Memory B cell (primary cell): ENCODE results near the gene ZNF575.
A peak's percentile ranks its signal among the peaks of the same experiment; 100 is the strongest.
"Not testable (repeated sequence)": the region's sequence is repeated elsewhere in the genome, so short reads cannot be mapped to it uniquely, and the experiment has no call there.

ENCODE experiments used
- ATAC-seq: fragments of 150-1000 bp; cut with Tn5 transposase; 2 replicates; pipeline ENCODE4 v1.10.0; 2021; ENCODE audit warnings: low read depth, mild to moderate bottlenecking, moderate library complexity
- DNase-seq, 2 donors: peaks; one replicate each; pipeline ENCODE4 v3.0.0; 2022; ENCODE audit warnings: low spot score in 2 of 2
- H3K27ac Mint-ChIP-seq: one replicate; pipeline ENCODE4 v1.8.0; 2022; ENCODE audit warnings: mild to moderate bottlenecking, moderate library complexity, mixed read lengths
- H3K27me3 Mint-ChIP-seq: one replicate; pipeline ENCODE4 v1.8.0; 2022; ENCODE audit warnings: mixed read lengths
- H3K36me3 Mint-ChIP-seq: one replicate; pipeline ENCODE4 v1.8.0; 2022; ENCODE audit warnings: mild to moderate bottlenecking, mixed read lengths
- H3K4me1 Mint-ChIP-seq: one replicate; pipeline ENCODE4 v1.8.0; 2022; ENCODE audit warnings: mixed read lengths
- H3K4me3 Mint-ChIP-seq: one replicate; pipeline ENCODE4 v1.8.0; 2022; ENCODE audit warnings: mild to moderate bottlenecking, moderate library complexity, mixed read lengths
- H3K9me3 Mint-ChIP-seq: one replicate; pipeline ENCODE4 v1.8.0; 2022; ENCODE audit warnings: mixed read lengths

ZNF575 gene

GRCh38 chr19:43503501-43504425 is 29.2 kb upstream of the ZNF575 start:
- peaks cover 7% of the 10 kb centered on the region for H3K36me3 Mint-ChIP-seq
- DNase-seq (peak; percentile 93 to 94), ATAC-seq (peak; percentile 91)

GRCh38 chr19:43504426-43505185 is 28.4 kb upstream of the ZNF575 start, which contains the start of gene PHLDB3:
Gene PHLDB3 (minus strand): TSS chr19:43504746. CDS start chr19:43504118, 628 bp downstream.
- ATAC-seq (peak; percentile 23), DNase-seq (no peak)
- Mint-ChIP-seq H3K27ac (peak within 1 kb of the TSS; percentile 85), H3K4me3 (peak within 1 kb of the TSS; percentile 91), H3K36me3 (peaks cover 6% of the 10 kb centered on the region), H3K27me3 (no peaks in the 10 kb centered on the region), H3K4me1 (peaks cover 16% of the 10 kb centered on the region), H3K9me3 (no peaks in the 10 kb centered on the region)

More at GRCh38 chr19:43503501-43504425, 29.2 kb upstream of the ZNF575 start:
- peak overlapping the region; percentile 85 for H3K27ac Mint-ChIP-seq
- H3K4me3 Mint-ChIP-seq = peak overlapping the region; percentile 91
- H3K27me3 Mint-ChIP-seq = no peaks in the 10 kb centered on the region
- peaks cover 17% of the 10 kb centered on the region for H3K4me1 Mint-ChIP-seq
- no peaks in the 10 kb centered on the region for H3K9me3 Mint-ChIP-seq

GRCh38 chr19:43505186-43505456 is 27.9 kb upstream of the ZNF575 start:
- Mint-ChIP-seq H3K4me1 (peaks cover 16% of the 10 kb centered on the region), H3K36me3 (peaks cover 10% of the 10 kb centered on the region), H3K9me3 (no peaks in the 10 kb centered on the region), H3K27me3 (no peaks in the 10 kb centered on the region), H3K27ac (peak overlapping the region; percentile 85), H3K4me3 (peak overlapping the region; percentile 91)
- ATAC-seq (no peak), DNase-seq (no peak)

- H3K36me3 Mint-ChIP-seq = peaks cover 11% of the 10 kb centered on the region
- ATAC-seq (no peak), DNase-seq (no peak)
- no peak overlapping the region for H3K27ac Mint-ChIP-seq
- peaks cover 14% of the 10 kb centered on the region for H3K4me1 Mint-ChIP-seq
- no peaks in the 10 kb centered on the region for H3K9me3 Mint-ChIP-seq
- H3K4me3 Mint-ChIP-seq = peak overlapping the region; percentile 57
- H3K27me3 Mint-ChIP-seq = no peaks in the 10 kb centered on the region
Measured at GRCh38 chr19:43505941-43506340, 27.0 kb upstream of the ZNF575 start.

- Mint-ChIP-seq H3K9me3 (no peaks in the 10 kb centered on the region), H3K36me3 (peaks cover 11% of the 10 kb centered on the region), H3K4me3 (no peak overlapping the region), H3K27ac (no peak overlapping the region), H3K4me1 (peaks cover 13% of the 10 kb centered on the region), H3K27me3 (no peaks in the 10 kb centered on the region)
- ATAC-seq (no peak), DNase-seq (no peak)
Measured at GRCh38 chr19:43506629-43507028, 26.4 kb upstream of the ZNF575 start.

GRCh38 chr19:43507880-43508279 is 25.1 kb upstream of the ZNF575 start:
- DNase-seq (no peak), ATAC-seq (no peak)
- no peak overlapping the region for H3K4me3 Mint-ChIP-seq
- no peaks in the 10 kb centered on the region for H3K9me3 Mint-ChIP-seq
- H3K36me3 Mint-ChIP-seq = peaks cover 10% of the 10 kb centered on the region
- H3K4me1 Mint-ChIP-seq = peaks cover 12% of the 10 kb centered on the region
- H3K27me3 Mint-ChIP-seq = no peaks in the 10 kb centered on the region
- H3K27ac Mint-ChIP-seq = peak overlapping the region; percentile 22

- no peak overlapping the region for H3K4me3 Mint-ChIP-seq
- ATAC-seq (no peak), DNase-seq (no peak)
- H3K4me1 Mint-ChIP-seq = no peaks in the 10 kb centered on the region
- H3K9me3 Mint-ChIP-seq = no peaks in the 10 kb centered on the region
- no peak overlapping the region for H3K27ac Mint-ChIP-seq
- peaks cover 10% of the 10 kb centered on the region for H3K36me3 Mint-ChIP-seq
- no peaks in the 10 kb centered on the region for H3K27me3 Mint-ChIP-seq
Measured at GRCh38 chr19:43510713-43511112, 22.3 kb upstream of the ZNF575 start.

- H3K27me3 Mint-ChIP-seq = no peaks in the 10 kb centered on the region
- no peaks in the 10 kb centered on the region for H3K4me1 Mint-ChIP-seq
- peaks cover 10% of the 10 kb centered on the region for H3K36me3 Mint-ChIP-seq
- ATAC-seq (no peak), DNase-seq (no peak)
- no peak overlapping the region for H3K27ac Mint-ChIP-seq
- H3K4me3 Mint-ChIP-seq = no peak overlapping the region
- no peaks in the 10 kb centered on the region for H3K9me3 Mint-ChIP-seq
Measured at GRCh38 chr19:43511324-43511723, 21.7 kb upstream of the ZNF575 start.

- H3K27ac Mint-ChIP-seq, H3K9me3 Mint-ChIP-seq, DNase-seq, H3K27me3 Mint-ChIP-seq, ATAC-seq, H3K4me3 Mint-ChIP-seq, H3K4me1 Mint-ChIP-seq: not testable (repeated sequence)
- H3K36me3 Mint-ChIP-seq = peaks cover 11% of the 10 kb centered on the region
Measured at GRCh38 chr19:43512399-43512798, 20.6 kb upstream of the ZNF575 start.

- Mint-ChIP-seq H3K4me3 (peak overlapping the region; percentile 64), H3K9me3 (no peaks in the 10 kb centered on the region), H3K27ac (peak overlapping the region; percentile 63), H3K27me3 (no peaks in the 10 kb centered on the region), H3K4me1 (peaks cover 10% of the 10 kb centered on the region), H3K36me3 (peaks cover 2% of the 10 kb centered on the region)
- ATAC-seq = no peak
- DNase-seq = no peak
Measured at GRCh38 chr19:43518051-43518450, 14.9 kb upstream of the ZNF575 start.

GRCh38 chr19:43519436-43520088 is 13.4 kb upstream of the ZNF575 start:
- no peaks in the 10 kb centered on the region for H3K9me3 Mint-ChIP-seq
- peak; percentile 61 for ATAC-seq
- DNase-seq = peak; percentile 74 to 78
- H3K27me3 Mint-ChIP-seq = no peaks in the 10 kb centered on the region
- peak overlapping the region; percentile 22 for H3K4me3 Mint-ChIP-seq
- peaks cover 11% of the 10 kb centered on the region for H3K4me1 Mint-ChIP-seq
- peaks cover 2% of the 10 kb centered on the region for H3K36me3 Mint-ChIP-seq
- peak overlapping the region; percentile 7 for H3K27ac Mint-ChIP-seq

GRCh38 chr19:43522929-43523328 is 10.1 kb upstream of the ZNF575 start:
- Mint-ChIP-seq H3K9me3 (no peaks in the 10 kb centered on the region), H3K4me1 (peaks cover 35% of the 10 kb centered on the region), H3K27me3 (no peaks in the 10 kb centered on the region), H3K36me3 (no peaks in the 10 kb centered on the region), H3K4me3 (no peak overlapping the region), H3K27ac (no peak overlapping the region)
- ATAC-seq = no peak
- DNase-seq = no peak

- ATAC-seq, H3K9me3 Mint-ChIP-seq, H3K27me3 Mint-ChIP-seq, DNase-seq, H3K36me3 Mint-ChIP-seq, H3K27ac Mint-ChIP-seq, H3K4me3 Mint-ChIP-seq: not testable (repeated sequence)
- H3K4me1 Mint-ChIP-seq = peaks cover 32% of the 10 kb centered on the region
Measured at GRCh38 chr19:43523696-43524095, 9.3 kb upstream of the ZNF575 start.
